NCI-H1105 treated with DMSO at 0.1 percent for 48 hours (cell line): Measurements from ENCODE around the gene TCF15.
"Not testable (repeated sequence)": the region's sequence is repeated elsewhere in the genome, so short reads cannot be mapped to it uniquely, and the experiment has no call there.

Source experiments
- DNase-seq: peaks from one replicate; lab custom pipeline; 2025; lab: John Stamatoyannopoulos, UW

The TCF15 gene

DNA sequence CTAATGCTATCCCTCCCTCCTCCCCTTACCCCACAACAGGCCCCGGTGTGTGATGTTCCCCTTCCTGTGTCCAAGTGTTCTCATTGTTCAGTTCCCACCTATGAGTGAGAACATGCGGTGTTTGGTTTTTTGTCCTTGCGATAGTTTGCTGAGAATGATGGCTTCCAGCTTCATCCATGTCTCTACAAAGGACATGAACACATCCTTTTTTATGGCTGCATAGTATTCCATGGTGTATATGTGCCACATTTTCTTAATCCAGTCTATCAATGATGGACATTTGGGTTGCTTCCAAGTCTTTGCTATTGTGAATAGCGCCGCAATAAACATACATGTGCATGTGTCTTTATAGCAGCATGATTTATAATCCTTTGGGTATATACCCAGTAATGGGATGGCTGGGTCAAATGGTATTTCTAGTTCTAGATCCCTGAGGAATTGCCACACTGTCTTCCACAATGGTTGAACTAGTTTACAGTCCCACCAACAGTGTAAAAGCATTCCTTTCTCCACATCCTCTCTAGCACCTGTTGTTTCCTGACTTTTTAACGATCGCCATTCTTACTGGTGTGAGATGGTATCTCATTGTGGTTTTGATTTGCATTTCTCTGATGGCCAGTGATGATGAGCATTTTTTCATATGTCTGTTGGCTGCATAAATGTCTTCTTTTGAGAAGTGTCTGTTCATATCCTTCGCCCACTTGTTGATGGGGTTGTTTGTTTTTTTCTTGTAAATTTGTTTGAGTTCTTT is 31.0 kb downstream of the TCF15 start:
- not testable (repeated sequence) for DNase-seq

DNA sequence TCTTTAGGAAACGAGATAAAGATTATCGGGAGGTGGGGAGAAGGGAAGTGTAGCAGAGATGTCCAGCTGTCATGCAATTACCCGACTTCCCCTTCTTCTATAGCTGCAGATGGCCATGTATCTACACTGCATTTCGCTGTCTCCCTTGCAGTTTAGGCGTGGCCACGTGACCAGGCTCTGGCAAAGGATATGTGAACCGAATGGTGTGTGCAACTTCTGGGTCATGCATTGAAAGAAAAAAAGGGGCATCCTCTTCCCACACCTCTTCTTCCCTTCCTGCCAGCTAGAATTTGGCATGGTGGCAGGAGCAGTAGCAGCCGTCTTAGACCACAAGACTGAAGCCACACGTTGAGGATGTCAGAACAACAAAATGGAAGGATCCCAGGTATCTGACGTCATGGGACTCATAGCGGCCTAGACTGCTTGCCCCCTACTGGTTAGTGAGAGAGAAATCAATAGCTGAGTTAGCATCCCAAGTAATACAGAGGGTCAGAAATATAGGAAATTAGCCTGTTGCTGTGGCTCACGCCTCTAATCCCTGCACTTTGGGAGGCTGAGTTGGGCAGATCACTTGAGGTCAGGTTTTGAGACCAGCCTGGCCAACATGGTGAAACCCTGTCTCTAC is 32.8 kb downstream of the TCF15 start:
- DNase-seq = no peak

- peak; percentile 5 for DNase-seq
Observed at GRCh38 chr20:576156-576555, 34.0 kb downstream of the TCF15 start.

GRCh38 chr20:575230-575629 is 34.9 kb downstream of the TCF15 start:
- DNase-seq = no peak

- no peak for DNase-seq
Observed at GRCh38 chr20:574297-574942, 35.7 kb downstream of the TCF15 start.

DNA sequence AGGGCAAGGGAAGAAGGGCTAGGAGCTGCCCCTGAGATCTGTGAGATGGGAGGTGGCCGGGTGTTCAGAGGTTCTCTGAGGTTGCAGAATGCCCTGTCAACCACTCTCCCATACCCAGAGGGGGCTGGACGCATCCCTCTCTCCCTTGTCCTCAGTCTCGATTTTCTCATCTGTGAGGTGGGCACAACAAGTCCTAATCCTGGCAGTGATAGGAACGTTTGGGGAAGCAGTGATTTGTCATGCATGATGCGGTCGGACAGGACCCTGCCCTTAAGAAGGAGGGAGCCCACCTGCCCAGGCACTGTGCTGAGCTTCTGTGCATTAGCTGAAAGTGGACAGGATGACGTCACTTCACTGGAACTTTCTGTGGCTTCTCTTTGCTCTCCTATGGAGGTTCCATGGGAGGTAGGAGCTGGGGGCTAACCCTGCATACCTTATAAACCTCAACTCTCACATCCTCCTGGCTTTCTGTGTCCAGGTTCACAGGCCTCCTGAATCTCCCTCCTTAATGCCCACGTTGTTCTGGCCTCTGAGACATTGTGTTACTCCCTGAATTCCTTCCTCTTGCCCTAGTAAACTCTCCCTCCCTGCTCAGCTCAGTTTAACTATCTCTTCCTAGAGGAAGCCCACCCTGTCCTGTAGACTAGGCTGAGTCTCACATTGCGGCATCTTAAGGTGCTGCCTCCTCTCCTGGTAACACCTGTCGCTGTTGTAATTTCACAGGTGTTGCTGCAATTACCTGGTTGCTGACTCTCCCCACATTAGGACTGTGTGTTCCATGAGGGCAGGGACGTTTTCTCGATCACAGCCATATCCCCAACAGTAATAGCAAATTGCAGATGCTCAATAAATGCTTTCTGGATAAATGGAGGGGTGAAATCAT is 36.5 kb downstream of the TCF15 start:
- no peak for DNase-seq

DNA sequence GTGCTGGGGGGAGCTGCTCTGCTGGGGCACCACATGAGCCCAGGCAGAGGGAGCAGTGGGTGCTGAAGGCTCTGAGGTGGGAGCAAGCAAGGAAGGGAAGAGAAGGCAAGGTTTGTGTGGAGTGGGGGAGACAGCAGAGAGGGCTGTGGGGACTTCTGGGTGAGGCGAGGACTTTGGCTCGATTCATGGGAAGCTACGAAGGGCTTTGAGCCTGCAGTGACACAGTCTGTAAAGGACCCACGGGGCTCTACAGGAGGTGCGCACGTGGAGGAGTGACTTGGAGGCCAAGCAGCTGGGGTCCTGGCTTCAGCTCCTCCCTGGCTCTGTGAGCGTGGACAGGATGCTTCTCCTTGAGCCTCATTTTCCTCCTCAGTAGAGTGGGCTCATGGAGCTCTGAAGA is 37.4 kb downstream of the TCF15 start:
- no peak for DNase-seq

DNA sequence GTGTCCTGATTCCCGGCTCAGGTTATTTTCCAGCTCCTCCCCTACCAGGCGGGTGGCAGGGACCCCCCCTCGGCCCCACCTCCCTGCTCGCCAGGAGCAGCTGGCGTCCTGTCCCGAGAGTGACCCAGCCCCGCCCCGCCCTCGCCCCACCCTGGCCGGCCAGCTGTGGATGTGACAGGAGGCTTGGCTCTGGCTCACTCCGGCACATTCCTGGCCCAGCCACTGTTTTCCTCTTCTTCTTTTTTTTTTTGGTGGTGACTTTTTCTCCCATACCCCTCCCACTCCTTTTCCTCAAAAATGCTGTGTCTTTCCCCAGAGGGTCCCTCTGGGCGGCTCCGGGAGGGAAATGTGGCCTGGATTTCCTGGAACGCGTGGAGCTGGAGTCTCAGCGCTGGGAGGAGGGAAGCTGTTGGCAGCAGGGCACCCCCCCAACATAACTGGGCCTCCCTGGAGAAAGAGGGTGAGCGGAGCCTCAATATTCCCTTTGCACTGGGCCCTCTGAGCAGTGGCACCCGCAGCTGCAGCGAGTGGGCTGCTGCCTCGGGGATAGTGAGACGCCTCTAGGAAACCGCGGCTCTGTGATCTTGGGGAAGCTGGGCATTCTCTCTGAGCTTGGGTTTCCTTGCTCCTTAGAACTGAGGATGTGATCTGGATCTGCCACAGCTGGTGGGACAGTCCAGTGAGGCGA is 38.2 kb downstream of the TCF15 start:
- no peak for DNase-seq

GRCh38 chr20:568673-569415 is 41.3 kb downstream of the TCF15 start:
- DNase-seq = no peak

GRCh38 chr20:568097-568652 is 41.9 kb downstream of the TCF15 start:
- DNase-seq = no peak

DNA sequence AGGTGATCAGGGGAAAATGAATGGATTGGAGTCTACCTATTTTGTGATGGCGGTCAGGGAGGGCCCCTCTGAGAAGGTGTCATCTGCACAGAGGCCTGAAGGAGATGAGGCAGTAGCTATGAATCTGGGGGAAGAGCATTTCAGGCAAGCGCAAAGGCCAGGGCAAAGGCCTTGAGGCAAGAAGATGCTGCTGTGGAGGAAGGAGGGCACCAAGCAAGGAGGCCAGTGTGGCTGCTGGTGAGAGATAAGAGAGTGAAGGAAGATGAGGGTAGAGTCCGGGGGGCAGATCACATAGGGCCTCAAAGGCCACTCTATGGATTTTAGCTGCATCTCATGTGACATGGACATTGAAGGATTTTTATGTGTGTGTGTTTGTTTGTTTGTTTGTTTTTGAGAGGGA is 45.9 kb downstream of the TCF15 start:
- DNase-seq = no peak

DNA sequence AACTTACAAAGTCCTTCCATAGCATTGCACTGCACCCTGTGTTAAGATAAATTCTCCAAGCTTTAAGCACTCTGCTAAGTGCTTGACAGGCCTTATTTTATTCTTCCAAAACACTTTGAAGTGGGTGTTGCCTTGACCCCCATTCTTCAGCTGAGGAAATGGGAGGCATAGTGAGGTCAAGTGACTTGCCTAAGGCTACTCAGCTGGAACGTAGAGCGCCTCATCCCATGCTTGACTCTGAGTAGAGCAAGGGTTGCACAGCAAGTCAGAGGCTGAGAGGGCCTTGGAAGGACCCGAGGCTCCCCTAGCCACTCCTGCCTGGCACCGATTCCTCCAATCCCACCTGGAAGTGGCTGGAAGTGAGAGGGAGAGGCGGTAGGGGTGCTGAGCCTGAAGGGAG is 46.9 kb downstream of the TCF15 start:
- DNase-seq = no peak

GRCh38 chr20:562232-562897 is 47.7 kb downstream of the TCF15 start:
- no peak for DNase-seq

DNA sequence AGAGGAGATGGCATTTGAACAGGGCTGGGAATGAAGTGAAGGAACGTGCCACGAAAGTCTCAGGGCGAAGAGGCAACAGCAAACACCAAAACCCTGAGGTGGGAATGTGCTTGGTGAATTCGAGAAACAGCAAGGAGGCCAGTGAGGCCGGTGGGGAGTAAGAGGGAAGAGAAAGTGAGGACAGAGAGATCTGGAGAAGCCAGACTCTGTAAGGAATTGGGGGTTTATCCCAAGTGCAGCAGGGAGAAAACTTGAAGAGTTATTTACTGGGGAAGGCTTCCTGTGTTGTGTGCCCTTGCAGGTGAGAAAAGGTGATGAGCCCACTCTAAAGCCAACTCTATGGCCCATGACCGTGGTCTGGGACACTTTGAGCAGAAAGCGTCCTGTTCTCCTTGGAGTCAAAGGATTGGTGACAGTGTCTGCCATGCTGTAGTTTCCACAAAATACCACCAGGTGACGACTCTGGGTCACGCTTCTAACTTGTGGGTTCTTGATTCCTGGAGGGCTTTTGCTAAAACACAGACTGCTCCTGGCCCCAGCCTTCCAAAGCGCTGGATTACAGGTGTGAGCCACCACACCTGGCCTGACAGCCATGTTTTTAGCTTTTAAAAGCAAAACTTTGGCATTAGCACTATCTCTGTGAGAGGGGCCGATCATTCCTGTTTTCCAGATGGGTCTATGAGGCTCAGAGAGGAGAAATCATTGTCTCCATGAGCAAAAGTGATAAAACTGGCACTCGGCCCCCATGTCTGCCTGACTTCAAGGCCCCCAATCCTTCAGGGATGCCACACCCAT is 48.5 kb downstream of the TCF15 start:
- peak; percentile 67 for DNase-seq

DNA sequence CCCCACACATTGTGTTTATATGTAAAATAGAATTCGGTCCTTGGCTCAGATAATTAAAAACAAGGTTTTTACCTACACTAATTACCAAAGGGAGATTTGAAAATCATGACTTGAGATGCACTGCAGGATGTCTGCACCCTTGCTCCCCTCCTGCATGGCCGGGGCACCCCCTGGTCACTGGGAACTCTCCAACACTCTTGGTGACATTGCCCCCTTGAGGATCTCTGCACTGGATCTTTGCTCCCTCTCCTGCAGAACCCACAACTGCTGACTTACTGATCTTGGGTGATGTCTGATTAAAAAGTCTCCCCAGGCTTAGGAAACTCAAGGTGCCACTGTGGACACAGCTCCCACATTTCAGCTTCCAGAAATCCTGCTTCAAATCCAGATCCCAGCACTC is 49.4 kb downstream of the TCF15 start:
- DNase-seq = no peak

- DNase-seq = no peak
Observed at GRCh38 chr20:558117-558516, 52.0 kb downstream of the TCF15 start.

- no peak for DNase-seq
Observed at GRCh38 chr20:556984-557383, 53.1 kb downstream of the TCF15 start.

- peak; percentile 22 for DNase-seq
Observed at GRCh38 chr20:555976-556385, 54.1 kb downstream of the TCF15 start.
